H1 (cell line): ENCODE results near the gene OPCML. TPM values are rescaled to one million over a fixed set of nuclear protein-coding genes. Genes with fewer than 3 reads are reported as not detected.

Source experiments
- CTCF ChIA-PET: fragments of 300-600 bp; sonication (Branson Sonifier 250); formaldehyde crosslinking; loops from one replicate; lab custom pipeline; 2021; ENCODE audit not compliant: partially characterized antibody; lab: Charles Lee
- POLR2A ChIA-PET: fragments of 300-600 bp; sonication (Branson Sonifier 250); formaldehyde crosslinking; loops from one replicate; lab custom pipeline; 2021; ENCODE audit warnings: inconsistent platforms; ENCODE audit not compliant: partially characterized antibody; lab: Charles Lee
- DNase-seq, 2 experiments: peaks; one replicate each; pipeline versions ENCODE4 v3.0.0 to v3.0.0-alpha.2; 2010 to 2022; ENCODE audit warnings: low spot score in 2 of 2, low read depth in 1 of 2, mixed read lengths in 1 of 2
- FAIRE-seq: peaks from 2 replicates; lab custom pipeline; 2011; peaks lifted over from hg19 to GRCh38; lab: Jason Lieb, UNC
- H2AFZ ChIP-seq: 2 replicates; pipeline ENCODE4 v1.8.1; 2012; ENCODE audit warnings: low read length, inconsistent platforms
- H2AK5ac ChIP-seq: 2 replicates; pipeline ENCODE4 v1.6.1; 2013; ENCODE audit warnings: low read depth, low read length
- H2BK120ac ChIP-seq: replicated peaks from 2 replicates; pipeline ENCODE3; 2013; ENCODE audit warnings: low read depth, low read length, inconsistent platforms
- H2BK12ac ChIP-seq: 2 replicates; pipeline ENCODE4 v1.6.1; 2013; ENCODE audit warnings: low read depth, low read length
- H2BK15ac ChIP-seq: 2 replicates; pipeline ENCODE4 v1.6.1; 2013; ENCODE audit warnings: low read length
- H2BK20ac ChIP-seq: 2 replicates; pipeline ENCODE4 v1.6.1; 2013; ENCODE audit warnings: low read length
- H2BK5ac ChIP-seq: 2 replicates; pipeline ENCODE4 v1.6.1; 2013; ENCODE audit warnings: low read depth, low read length
- H3K14ac ChIP-seq: 2 replicates; pipeline ENCODE4 v1.6.1; 2013; ENCODE audit warnings: inconsistent platforms; ENCODE audit not compliant: insufficient read length
- H3K18ac ChIP-seq: 2 replicates; pipeline ENCODE4 v1.6.1; 2013; ENCODE audit warnings: low read length; ENCODE audit errors: extremely low read depth
- H3K23ac ChIP-seq: 2 replicates; pipeline ENCODE4 v1.6.1; 2013; ENCODE audit warnings: inconsistent platforms; ENCODE audit not compliant: insufficient read length
- H3K23me2 ChIP-seq: 2 replicates; pipeline ENCODE4 v1.6.1; 2013; ENCODE audit warnings: low read depth, low read length
- H3K27ac ChIP-seq: 2 replicates; pipeline ENCODE4 v1.6.1; 2011; ENCODE audit warnings: low read depth, low read length, inconsistent platforms
- H3K27me3 ChIP-seq, 4 experiments: replicated peaks in 1 of 4; 1 replicate in 1 of 4; 2 replicates in 3 of 4; pipeline versions ENCODE4 v1.6.1 to v1.8.1; 2011 to 2013; ENCODE audit warnings: low read length in 3 of 4, mild to moderate bottlenecking in 3 of 4, inconsistent platforms in 2 of 4, mixed read lengths in 2 of 4, moderate library complexity in 1 of 4; ENCODE audit not compliant: control insufficient read depth in 3 of 4, insufficient read depth in 3 of 4; ENCODE audit errors: extremely low read depth in 1 of 4
- H3K36me3 ChIP-seq, 4 experiments: 2 replicates each; pipeline versions ENCODE4 v1.6.1 to v1.8.1; 2011 to 2013; ENCODE audit warnings: mild to moderate bottlenecking in 4 of 4, low read length in 3 of 4, moderate library complexity in 2 of 4, control low read depth in 1 of 4, inconsistent platforms in 1 of 4; ENCODE audit not compliant: insufficient read depth in 4 of 4, control insufficient read depth in 2 of 4
- H3K4ac ChIP-seq: replicated peaks from 2 replicates; pipeline ENCODE3; 2013; ENCODE audit warnings: low read length, low read depth, mixed read lengths, inconsistent platforms; ENCODE audit not compliant: insufficient read length
- H3K4me1 ChIP-seq, 4 experiments: replicated peaks in 1 of 4; 1 replicate in 1 of 4; 2 replicates in 3 of 4; pipeline versions ENCODE4 v1.6.1 to v1.8.1; 2011 to 2013; ENCODE audit warnings: low read length in 3 of 4, inconsistent platforms in 2 of 4, mixed read lengths in 1 of 4; ENCODE audit not compliant: insufficient read depth in 4 of 4, control insufficient read depth in 3 of 4
- H3K4me2 ChIP-seq, 2 experiments: 2 replicates each; pipeline versions ENCODE4 v1.6.1 to v1.8.1; 2011 to 2013; ENCODE audit warnings: low read depth in 2 of 2, low read length in 2 of 2, control low read depth in 1 of 2, inconsistent platforms in 1 of 2, mild to moderate bottlenecking in 1 of 2; ENCODE audit not compliant: insufficient read depth in 1 of 2
- H3K4me3 ChIP-seq, 4 experiments: fragments of 200-600, 300-600 bp in 1 of 4; sonication (generic), shearing (Covaris generic), sonication (Bioruptor Twin) in 1 of 4; 2 replicates each; pipeline versions ENCODE4 v1.5.1 to v1.8.1; 2011 to 2016; ENCODE audit warnings: low read length in 4 of 4, low read depth in 3 of 4, control low read depth in 2 of 4, inconsistent platforms in 2 of 4, mild to moderate bottlenecking in 2 of 4, mixed read lengths in 1 of 4, moderate library complexity in 1 of 4; ENCODE audit not compliant: insufficient read depth in 2 of 4; ENCODE audit errors: extremely low read depth in 1 of 4
- H3K56ac ChIP-seq: replicated peaks from 2 replicates; pipeline ENCODE3; 2013; ENCODE audit warnings: low read depth, mild to moderate bottlenecking, mixed read lengths, low read length, inconsistent platforms; ENCODE audit not compliant: insufficient read length
- H3K79me1 ChIP-seq: 2 replicates; pipeline ENCODE4 v1.6.1; 2013; ENCODE audit warnings: low read depth, low read length, control low read depth
- H3K79me2 ChIP-seq, 2 experiments: 2 replicates each; pipeline versions ENCODE4 v1.6.1 to v1.8.1; 2012 to 2013; ENCODE audit warnings: low read length in 2 of 2, mild to moderate bottlenecking in 2 of 2, inconsistent platforms in 1 of 2; ENCODE audit not compliant: insufficient read depth in 2 of 2, control insufficient read depth in 1 of 2
- H3K9ac ChIP-seq, 4 experiments: replicated peaks in 1 of 4; 1 replicate in 1 of 4; 2 replicates in 3 of 4; pipeline versions ENCODE4 v1.6.1 to v1.8.1; 2011 to 2013; ENCODE audit warnings: low read depth in 3 of 4, low read length in 3 of 4, control low read depth in 2 of 4, mild to moderate bottlenecking in 2 of 4, moderate library complexity in 2 of 4, inconsistent platforms in 1 of 4; ENCODE audit errors: extremely low read depth in 1 of 4
- H3K9me3 ChIP-seq, 2 experiments: 2 replicates each; pipeline versions ENCODE4 v1.6.1 to v1.8.1; 2012 to 2013; ENCODE audit warnings: mild to moderate bottlenecking in 2 of 2, moderate library complexity in 2 of 2, control low read depth in 1 of 2, inconsistent platforms in 1 of 2, low read depth in 1 of 2, low read length in 1 of 2, mixed read lengths in 1 of 2; ENCODE audit not compliant: insufficient read depth in 2 of 2
- H4K20me1 ChIP-seq, 2 experiments: replicated peaks in 1 of 2; 2 replicates each; pipeline versions ENCODE3 to v1.8.1; 2011 to 2013; ENCODE audit warnings: inconsistent platforms in 2 of 2, low read length in 2 of 2, mild to moderate bottlenecking in 1 of 2; ENCODE audit not compliant: insufficient read depth in 2 of 2, control insufficient read depth in 1 of 2
- H4K5ac ChIP-seq: 2 replicates; pipeline ENCODE4 v1.6.1; 2013; ENCODE audit warnings: low read length, low read depth, mixed read lengths, inconsistent platforms; ENCODE audit not compliant: insufficient read length
- H4K8ac ChIP-seq: 2 replicates; pipeline ENCODE4 v1.8.0; 2013; ENCODE audit warnings: mild to moderate bottlenecking, moderate library complexity, low read length, inconsistent platforms; ENCODE audit not compliant: insufficient read depth; ENCODE audit errors: extremely low read depth
- H4K91ac ChIP-seq: replicated peaks from 2 replicates; pipeline ENCODE3; 2013; ENCODE audit warnings: low read length, mixed read lengths, inconsistent platforms; ENCODE audit not compliant: insufficient read length
- ATF2 ChIP-seq: IDR thresholded peaks from 2 replicates; pipeline ENCODE4 v1.6.1; 2012; ENCODE audit warnings: low read length, inconsistent platforms
- SP4 ChIP-seq: IDR thresholded peaks from 2 replicates; pipeline ENCODE4 v1.6.1; 2012; ENCODE audit warnings: low read length, inconsistent platforms
- WGBS, 2 experiments: shearing (Covaris generic) in 1 of 2; methylation state at CpG; one replicate each; pipeline versions ENCODE4 v1.1.6 to v1.1.7; 2013 to 2015; ENCODE audit warnings: low lambda C conversion rate in 2 of 2, mixed read lengths in 2 of 2, inconsistent platforms in 1 of 2, low coverage in 1 of 2, missing lambda C conversion rate in 1 of 2; ENCODE audit not compliant: insufficient replicate concordance in 2 of 2, insufficient coverage in 1 of 2, insufficient read length in 1 of 2; ENCODE audit errors: extremely low coverage in 1 of 2, missing lambda C conversion rate in 1 of 2; 5-methylcytosine and 5-hydroxymethylcytosine counted together
- polyA plus RNA-seq, 7 experiments: library from polyadenylated mRNA; depleted of rRNA in 3 of 7; stranded (reverse) in 5 of 7; unstranded in 2 of 7; fragments of >200 nt in 5 of 7; fragments of 200-250 nt in 2 of 7; gene quantifications; 1 replicate in 5 of 7; 2 replicates in 1 of 7; 4 replicates in 1 of 7; pipeline versions ENCODE4 v1.2.1 to v1.2.3, GENCODE V29; 2011 to 2013; ENCODE audit warnings: missing spikeins in 2 of 7, mixed read lengths in 2 of 7
- total RNA-seq: library from RNA; stranded (reverse); fragmentation: NEBNext Ultra II Directional; extraction: Animal tissue kit (Norgen Biotek cat#: 25700); gene quantifications from 2 replicates; pipeline ENCODE4 v1.2.1, GENCODE V29; 2021

OPCML gene
- total and polyA plus RNA-seq, 2 of the 8 experiments (the other 6 are each of a cell fraction or from before 2014, with no cell fraction given): 2.3 to 3.1 TPM

- Histone ChIP-seq H3K9me3 (no peaks in the 10 kb centered on the region), H2BK15ac (no peak overlapping the region; the same call in 1 of the 2 replicates), H3K23ac (no peak overlapping the region), H3K4me3 (no peak overlapping the region), H3K9ac (no peak overlapping the region), H3K27ac (no peak overlapping the region), H2BK12ac (no peak overlapping the region; the same call in 1 of the 2 replicates), H3K4ac (no peak overlapping the region), H3K36me3 (no peaks in the 10 kb centered on the region), H3K14ac (no peak overlapping the region), H2AK5ac (no peak overlapping the region), H4K8ac (no peak overlapping the region), H3K56ac (no peak overlapping the region), H3K79me1 (no peaks in the 10 kb centered on the region), H3K18ac (no peak overlapping the region), H3K4me1 (no peaks in the 10 kb centered on the region), H3K27me3 (no peaks in the 10 kb centered on the region; a peak in 1 of 7 replicates), H3K4me2 (no peak overlapping the region), H2BK5ac (no peak overlapping the region), H2BK20ac (no peak overlapping the region), H4K91ac (no peak overlapping the region), H3K79me2 (no peaks in the 10 kb centered on the region), H2BK120ac (no peak overlapping the region), H4K20me1 (no peaks in the 10 kb centered on the region), H3K23me2 (no peaks in the 10 kb centered on the region), H4K5ac (no peak overlapping the region), H2AFZ (no peak overlapping the region)
- FAIRE-seq (no peak), DNase-seq (no peak)
- ChIA-PET CTCF (interaction anchor here (0.9 to 1.5 kb wide), 4 partner anchors 10 to 271 kb away, joined by 3 to 4 read pairs (median 3); no protein-coding TSS in a partner anchor), POLR2A (no interaction called here)
- 86% methylated on average over 9 of the region's 9 CpGs; no CpG with 5 or more reads in 1 of the 2 experiments for WGBS, 2 experiments
- TF ChIP-seq ATF2 (no peak), SP4 (no peak)
Observed at GRCh38 chr11:133560472-133560855, 28.2 kb upstream of the OPCML start.
